NCI-H2196 (cell line): ENCODE results near the gene TOP3A.
"Not testable (repeated sequence)": the region's sequence is repeated elsewhere in the genome, so short reads cannot be mapped to it uniquely, and the experiment has no call there.

Experiments used
- DNase-seq: peaks from one replicate; lab custom pipeline; 2025; ENCODE audit not compliant: unreplicated experiment; lab: John Stamatoyannopoulos, UW

TOP3A gene, protein sequence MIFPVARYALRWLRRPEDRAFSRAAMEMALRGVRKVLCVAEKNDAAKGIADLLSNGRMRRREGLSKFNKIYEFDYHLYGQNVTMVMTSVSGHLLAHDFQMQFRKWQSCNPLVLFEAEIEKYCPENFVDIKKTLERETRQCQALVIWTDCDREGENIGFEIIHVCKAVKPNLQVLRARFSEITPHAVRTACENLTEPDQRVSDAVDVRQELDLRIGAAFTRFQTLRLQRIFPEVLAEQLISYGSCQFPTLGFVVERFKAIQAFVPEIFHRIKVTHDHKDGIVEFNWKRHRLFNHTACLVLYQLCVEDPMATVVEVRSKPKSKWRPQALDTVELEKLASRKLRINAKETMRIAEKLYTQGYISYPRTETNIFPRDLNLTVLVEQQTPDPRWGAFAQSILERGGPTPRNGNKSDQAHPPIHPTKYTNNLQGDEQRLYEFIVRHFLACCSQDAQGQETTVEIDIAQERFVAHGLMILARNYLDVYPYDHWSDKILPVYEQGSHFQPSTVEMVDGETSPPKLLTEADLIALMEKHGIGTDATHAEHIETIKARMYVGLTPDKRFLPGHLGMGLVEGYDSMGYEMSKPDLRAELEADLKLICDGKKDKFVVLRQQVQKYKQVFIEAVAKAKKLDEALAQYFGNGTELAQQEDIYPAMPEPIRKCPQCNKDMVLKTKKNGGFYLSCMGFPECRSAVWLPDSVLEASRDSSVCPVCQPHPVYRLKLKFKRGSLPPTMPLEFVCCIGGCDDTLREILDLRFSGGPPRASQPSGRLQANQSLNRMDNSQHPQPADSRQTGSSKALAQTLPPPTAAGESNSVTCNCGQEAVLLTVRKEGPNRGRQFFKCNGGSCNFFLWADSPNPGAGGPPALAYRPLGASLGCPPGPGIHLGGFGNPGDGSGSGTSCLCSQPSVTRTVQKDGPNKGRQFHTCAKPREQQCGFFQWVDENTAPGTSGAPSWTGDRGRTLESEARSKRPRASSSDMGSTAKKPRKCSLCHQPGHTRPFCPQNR

DNA sequence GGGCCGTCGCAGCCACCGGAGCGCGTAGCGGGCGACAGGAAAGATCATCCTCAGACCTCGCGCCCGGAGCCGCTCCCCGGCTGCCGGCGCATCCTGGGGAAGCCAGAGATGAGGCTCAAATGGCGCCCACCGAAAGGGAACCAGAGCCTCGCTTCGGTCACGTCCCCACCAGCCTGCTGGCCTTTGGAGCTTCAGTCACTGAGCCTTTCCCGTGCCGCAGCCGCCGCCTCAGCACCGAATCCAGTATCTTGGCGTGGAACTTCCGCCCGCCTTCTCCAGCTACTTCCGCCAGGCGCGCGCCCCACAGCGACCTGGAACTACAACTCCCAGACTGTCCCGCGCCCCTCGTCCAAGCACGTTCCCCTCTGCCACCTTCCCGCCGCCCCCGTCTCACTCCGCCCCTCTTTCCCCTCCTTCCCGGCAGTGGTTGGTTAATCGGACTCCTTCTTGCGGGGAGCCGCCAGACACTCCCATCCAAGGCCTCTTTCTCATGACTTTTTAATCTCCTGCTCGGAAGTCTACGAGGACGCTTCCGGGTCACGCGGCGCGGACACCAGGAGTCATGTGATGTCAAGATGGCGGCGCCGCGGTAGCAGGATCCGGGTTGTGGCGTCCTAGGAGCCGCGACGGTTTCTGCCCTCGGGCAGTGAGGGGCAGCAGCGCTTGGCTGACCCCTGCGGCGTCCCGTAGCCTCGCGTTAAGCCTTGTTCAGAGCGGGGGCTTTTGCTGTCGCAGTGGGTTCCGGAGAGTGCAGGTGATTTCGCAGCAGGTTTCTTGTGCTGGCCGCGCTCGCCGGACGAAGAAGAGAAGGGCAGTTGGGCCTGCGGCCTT is at the start of gene TOP3A, which contains the start of gene SMCR8:
Gene TOP3A, minus strand, starts transcription at position 264 of the 831 bp plus-strand sequence. Its CDS starts 216 bp downstream, at position 48.
Gene SMCR8, plus strand, starts transcription at position 563 of the 831 bp plus-strand sequence. CDS start 497 bp downstream, outside the sequence.
- DNase-seq = peak; percentile 78

DNA sequence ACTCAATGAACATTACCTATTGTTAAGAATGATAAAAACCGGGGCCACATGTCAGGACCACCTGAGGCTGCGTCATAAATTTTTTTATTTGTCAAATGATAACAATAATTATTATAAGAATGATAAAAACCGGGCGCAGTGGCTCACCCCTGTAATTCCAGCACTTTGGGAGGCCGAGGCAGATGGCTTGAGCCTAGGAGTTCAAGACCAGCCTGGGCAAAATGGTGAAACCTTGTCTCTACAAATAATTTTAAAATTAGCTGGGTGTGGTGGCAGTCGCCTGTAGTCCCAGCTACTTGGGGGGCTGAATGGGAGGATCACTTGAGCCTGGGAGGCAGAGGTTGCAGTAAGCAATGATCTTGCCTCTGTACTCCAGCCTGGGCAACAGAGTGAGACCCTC is 49.4 kb upstream of the TOP3A start:
- no peak for DNase-seq

DNA sequence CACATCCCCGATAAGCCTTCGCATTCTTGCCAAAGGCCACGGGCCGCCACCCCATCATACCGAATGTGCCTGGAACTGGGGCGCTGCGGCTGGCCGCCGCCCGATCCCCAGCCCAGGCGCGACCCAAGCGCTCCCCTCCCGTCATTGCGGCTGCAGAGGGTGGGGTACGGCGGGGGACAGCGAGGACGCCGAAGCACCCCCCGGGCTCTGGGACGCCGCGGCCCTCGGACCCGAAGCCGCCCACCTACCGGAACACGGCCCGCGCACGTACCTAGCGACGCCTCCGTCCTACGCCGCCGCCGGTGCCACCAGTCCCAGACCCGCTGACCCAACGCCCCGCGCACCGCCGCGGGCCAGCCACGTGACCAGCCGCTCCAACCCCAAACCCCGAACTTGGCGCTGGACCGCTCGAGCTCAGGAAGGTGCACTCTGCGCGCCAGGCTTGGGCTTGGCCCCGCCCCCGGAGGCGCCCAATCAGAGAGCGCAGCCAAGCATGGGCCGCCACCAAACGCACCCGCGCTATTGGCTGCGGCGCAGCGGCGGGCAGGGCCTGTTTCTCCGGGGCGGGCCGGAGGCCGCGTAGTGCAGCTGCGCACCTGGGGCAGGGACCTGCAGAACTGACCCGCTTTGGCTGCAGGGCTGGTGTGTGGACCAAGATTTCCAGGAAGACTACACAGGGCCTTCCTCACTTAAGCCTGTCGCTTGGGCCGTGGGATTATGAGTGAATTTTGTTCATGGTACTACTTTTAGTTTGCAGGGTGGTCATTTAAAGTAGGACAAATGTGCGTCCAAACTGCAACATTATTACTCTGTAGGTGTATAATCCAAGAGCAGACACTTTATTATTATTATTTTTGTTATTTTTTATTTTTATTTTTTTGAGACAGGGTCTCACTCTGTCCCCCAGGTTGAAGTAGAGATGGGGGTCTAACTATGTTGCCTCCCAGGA is 48.6 kb upstream of the TOP3A start, which contains the start of gene SHMT1:
Gene SHMT1, minus strand, starts transcription at position 450 of the 949 bp plus-strand sequence. CDS start 7,569 bp downstream, outside the sequence.
- peak; percentile 86 for DNase-seq

DNA sequence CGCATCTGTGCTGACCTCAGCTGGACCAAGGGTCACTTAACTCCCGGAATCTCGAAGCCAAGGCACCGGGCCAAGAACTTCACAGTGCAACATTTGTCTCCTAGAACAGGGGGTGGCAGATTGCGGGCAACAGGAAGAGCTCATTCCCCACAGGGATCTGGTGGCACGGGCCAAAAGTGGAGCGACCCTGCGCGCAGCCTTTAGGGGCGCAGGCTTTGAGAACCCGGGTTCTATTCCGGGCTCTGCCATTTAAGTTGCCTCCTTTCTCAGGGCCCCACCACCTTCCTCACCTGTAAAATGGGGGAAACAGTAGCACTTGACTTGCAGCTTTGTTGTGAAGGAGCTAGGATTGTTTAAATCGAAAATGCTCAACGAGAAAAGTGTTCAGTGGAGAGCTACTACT is 47.9 kb upstream of the TOP3A start:
- DNase-seq = peak; percentile 41

DNA sequence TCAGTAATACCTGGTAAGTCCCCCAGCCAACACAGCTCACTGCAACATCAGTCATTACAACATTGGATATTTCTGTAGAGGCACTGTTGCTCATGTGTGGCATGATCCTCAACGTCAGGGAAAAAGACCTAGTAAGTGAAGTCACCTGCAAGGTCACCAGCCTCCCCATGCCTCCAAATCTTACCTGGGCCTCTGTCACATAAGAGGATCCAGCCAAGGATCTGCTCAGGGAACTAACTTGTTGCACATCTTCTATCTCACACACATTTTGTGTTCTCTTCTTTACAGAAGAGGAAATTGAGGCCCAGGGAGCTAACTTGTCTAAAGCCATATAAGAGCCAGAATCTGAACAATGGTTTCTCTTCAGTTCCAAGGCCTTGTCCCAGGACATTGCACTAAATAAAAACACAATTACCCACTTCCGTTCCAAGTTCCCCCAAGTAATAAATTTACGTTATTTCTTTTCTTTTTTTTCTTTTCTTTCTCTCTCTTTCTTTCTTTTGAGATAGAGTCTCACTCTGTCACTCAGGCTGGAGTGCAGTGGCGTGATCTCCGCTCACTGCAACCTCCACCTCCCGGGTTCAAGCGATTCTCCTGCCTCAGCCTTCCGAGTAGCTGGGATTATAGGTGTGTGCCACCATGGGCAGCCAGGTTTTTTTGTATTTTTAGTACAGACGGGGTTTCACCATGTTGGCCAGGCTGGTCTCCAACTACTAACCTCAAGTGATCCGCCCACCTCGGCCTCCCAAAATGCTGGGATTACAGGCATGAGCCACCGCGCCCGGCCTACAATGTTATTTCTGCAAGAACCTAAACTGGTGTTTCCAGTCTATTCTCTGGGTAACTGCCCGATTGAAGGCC is 47.3 kb upstream of the TOP3A start:
- DNase-seq = no peak

DNA sequence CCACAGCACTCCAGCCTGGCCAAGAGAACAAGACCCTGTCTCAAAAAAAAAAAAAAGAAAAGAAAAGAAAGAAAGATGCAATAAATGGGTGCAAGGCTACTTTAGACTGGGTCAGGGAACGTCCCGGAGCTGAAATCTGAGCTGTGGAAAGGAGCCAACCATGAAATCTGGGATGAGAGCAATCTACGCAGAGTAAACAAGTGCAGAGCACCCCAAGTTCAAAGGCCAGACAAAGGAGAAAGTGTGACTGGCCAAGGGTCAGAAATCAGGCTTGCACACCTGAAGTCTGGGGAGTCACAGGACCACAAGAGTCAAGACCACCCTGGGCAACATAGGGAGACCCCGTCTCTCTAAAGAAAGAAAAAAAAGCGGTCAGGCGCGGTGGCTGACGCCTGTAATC is 45.7 kb upstream of the TOP3A start:
- DNase-seq = no peak

DNA sequence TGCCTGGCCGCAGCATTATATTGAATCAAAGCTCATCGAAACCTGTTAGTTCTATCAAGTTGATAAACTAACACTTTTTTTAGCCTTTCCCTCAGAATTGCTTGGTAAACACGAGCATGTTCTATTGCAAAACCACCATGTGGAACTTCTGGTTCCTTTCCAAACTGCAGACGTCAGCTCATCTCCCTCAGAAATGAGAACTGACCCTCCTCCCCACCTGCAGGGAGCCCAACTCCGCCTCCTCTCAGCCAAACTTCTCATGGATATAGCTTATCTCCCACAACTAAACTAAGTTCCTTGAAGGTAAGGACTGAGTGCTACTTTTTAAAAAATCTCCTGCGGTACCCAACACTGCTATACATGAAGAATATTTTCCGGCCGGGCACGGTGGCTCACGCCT is 41.8 kb upstream of the TOP3A start:
- no peak for DNase-seq

DNA sequence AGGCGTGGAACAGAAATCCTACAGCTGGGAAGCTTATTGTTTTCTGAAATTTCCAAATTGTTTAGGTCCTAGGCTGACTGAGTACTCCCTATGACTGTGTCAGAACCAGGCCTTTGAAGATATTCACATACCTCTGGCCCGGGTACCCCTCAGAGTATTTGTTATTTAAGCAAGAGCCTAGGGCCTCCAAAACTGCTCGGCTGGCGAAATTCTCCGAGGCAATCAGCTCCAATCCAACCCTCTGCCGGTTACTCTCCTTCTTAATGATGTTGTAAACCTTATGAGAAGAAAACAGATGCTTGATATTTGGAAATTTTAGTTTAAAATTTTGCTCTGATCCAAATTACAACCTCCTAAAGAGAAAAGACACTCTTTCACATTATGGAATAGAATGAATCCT is 38.7 kb upstream of the TOP3A start:
- no peak for DNase-seq

DNA sequence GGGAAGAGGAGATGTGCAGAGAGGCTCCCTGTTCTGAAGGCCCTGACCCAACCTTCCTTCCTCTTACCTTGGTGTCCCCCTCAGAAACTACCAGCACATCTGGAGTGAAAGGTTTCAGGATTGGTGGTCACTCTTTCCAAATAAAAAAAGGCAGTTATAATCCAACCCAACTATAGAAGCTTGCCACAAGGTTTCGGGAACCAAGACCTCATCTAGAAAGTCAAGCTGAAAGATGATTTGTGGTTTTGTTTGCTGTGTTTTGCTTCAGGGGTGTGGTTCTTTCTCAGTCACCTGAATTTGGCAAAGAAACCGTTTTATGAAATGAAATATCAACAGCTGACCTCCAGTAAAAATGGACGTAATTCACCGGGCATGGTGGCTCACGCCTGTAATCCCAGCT is 29.2 kb upstream of the TOP3A start:
- DNase-seq = no peak

DNA sequence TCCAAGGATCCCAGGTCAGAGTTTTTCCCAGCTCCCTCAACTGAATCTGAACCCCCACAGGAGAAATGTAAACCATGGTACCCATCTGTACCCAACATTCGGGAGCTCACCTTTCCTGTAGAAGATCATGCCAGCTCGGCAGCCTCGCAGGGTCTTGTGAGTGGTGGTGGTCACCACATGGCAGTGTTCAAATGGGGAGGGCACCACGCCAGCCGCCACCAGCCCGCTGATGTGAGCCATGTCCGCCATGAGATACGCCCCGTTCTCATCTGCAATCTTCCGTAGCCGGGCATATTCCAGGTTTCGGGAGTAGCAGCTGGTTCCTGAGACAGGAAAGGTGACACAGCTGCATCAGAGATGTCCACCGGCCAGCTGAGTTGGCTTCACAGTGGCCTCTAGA is 25.1 kb upstream of the TOP3A start:
- DNase-seq = no peak

DNA sequence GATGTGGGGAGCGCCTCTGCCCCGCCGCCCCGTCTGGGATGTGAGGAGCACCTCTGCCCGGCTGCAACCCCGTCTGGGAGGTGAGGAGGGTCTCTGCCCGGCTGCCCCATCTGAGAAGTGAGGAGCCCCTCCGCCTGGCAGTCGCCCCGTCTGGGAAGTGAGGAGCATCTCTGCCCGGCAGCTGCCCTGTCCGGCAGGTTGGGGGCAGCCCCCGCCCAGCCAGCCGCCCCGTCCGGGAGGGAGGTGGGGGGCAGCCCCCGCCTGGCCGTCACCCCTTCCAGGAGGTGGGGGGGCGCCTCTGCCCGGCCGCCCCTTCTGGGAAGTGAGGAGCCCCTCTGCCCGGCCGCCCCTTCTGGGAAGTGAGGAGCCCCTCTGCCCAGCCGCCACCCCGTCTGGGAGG is 23.4 kb upstream of the TOP3A start:
- DNase-seq = not testable (repeated sequence)

DNA sequence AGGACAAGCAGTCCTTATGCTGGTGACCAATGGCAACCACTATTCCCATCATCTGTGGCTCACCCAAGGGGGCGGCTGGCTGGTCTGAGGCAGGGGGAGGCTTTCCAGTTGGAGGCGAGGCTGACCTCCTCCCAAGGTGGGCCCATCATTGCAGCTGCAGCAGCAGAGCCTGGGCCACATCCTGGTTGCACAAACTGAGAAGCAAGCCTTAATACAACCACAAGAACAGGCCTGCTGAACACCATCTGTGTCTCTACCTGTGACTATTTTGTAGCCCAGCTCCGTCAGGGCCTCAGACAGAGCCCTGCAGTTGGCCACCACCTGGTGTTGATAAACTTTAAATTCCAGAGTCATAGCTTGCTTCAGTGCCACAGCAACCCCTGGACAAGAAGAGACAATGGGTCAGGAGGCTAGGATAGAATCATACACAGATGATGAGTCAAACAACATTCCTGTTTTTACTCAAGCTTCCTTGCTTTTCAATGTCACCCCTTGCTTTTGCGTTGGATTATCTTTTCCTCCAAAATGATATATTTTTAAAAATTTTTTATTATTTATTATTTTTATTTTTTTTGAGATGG is 18.2 kb upstream of the TOP3A start:
- DNase-seq = no peak

DNA sequence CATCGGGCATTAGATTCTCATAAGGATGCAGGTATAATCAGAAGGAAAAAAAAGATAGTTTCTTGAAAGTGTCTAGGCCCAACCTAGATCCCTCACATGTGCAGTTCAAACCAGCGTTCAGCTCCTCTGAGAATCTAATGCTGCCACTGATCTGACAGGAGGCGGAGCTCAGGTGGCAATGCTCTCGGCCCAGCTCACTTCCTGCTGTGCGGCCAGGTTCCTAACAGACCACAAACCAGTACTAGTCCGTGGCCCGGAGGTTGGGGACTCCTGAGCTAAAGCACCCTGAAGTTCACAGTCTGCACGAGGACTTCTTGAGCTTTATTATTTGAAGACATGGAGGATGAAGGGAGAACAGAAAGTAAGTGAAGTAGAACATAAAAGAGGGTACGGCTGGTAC is 17.1 kb upstream of the TOP3A start:
- DNase-seq = no peak

DNA sequence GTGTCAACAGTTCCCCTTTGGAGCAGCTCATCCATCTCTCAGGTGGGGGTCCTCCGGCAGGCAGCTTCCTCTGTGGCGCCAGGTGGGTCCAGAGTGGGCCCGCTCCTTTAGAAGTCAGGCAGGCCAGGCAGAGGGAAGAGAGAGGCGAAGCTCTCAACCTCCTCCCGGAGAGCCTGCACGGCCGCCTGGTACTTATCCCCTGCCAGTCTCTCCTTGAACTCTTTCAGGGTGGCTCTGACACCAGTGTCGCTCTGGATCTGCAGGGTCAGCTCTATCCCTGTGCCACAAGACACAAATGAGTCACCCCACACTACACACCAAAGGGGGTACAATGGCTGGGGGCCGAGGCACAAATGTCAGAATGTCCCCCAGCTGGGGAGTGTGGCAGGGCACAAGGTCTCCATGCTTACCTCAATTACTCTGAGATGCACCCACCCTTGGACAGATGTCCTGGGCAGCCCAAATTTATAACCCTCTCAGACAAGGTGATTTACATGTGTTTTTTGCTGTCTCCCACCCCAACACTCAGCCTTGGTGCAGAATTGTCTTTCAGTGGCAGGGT is 13.9 kb upstream of the TOP3A start:
- DNase-seq = no peak

DNA sequence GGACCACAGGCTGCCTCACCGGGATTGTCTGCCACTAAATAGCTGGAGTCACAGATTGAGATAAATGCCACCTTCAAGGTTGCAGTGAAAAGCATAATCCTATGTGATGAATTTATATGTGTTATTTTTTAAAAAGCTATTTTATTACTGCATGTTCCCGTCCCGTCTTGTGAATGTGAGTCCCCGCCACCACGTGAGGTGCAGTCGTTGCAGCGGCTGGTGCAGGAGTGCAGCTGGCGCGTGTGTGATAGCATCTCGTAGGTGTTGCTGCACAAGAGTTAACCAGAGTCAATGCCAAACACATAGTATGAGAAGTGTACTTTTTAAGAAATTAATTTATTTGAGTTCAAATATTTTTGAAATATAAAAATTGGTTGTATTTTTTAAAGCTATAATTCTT is 12.8 kb upstream of the TOP3A start:
- no peak for DNase-seq

DNA sequence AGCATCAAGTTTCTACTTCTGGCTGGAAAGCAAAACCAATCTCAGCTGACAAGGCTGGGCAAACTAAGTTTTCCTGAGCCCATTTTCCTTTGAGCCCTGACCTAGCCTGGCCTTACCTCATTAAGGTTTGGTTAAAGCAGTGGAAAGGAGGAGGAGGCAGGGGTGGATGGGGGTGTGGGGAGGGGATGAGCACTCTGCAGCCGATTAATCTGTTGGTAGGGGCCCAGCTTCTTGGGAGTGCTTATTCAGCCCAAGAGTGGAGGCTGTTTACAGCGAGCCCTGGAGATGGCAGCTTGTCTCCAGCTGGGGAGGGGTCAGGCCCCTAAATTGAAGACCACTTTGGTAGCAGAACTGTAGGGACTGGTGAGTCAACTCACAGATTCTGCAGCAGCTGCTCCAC is 12.3 kb upstream of the TOP3A start:
- DNase-seq = no peak

DNA sequence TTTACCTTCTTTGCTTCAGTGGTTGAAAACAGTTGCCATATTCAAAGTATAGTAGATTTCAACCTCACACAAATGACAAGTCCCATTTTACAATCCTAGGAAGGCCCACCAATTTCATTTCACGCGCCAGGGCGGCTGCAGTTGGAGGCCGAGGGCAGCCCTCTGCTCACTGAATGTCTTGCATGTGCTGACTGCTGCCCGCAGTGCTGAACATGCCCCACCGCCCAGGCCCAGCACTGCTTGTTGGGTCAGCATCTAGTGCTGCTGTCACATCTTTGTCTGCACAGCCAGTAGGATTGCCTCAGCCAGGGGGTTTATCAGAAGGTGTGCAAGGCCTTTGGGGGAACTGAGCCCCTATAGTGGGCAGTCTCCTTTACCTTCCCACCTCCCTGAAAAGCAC is 11.8 kb upstream of the TOP3A start:
- no peak for DNase-seq

DNA sequence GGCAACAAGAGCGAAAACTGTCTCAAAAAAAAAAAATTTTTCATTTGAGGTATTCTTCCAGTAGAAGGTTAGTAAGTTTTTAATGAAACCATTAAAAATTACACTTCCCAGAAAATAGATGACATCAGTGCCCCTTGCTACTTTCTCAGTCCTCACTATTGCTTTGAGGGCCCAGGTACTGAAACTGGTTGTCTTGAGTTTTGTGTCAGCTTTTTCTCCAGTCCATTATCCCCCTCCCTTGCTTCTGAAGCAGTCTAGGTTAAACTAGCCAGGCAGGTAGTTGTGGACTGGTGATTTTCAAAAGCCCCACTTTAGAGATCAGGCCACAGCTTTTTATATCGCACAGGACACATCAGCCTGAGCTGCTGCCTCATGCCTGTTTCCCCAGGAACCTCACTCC is 11.2 kb upstream of the TOP3A start:
- DNase-seq = no peak
